D721Med (cell line): ENCODE data around the gene NSD1.

Experiments used
- DNase-seq: peaks from one replicate; pipeline ENCODE4 v3.0.0; 2011; ENCODE audit warnings: low spot score; ENCODE audit not compliant: insufficient read length
- FAIRE-seq: peaks from 2 replicates; lab custom pipeline; 2011; peaks lifted over from hg19 to GRCh38; lab: Jason Lieb, UNC
- CTCF ChIP-seq: IDR thresholded peaks from 2 replicates; pipeline ENCODE4 v1.5.1; 2012; ENCODE audit warnings: mild to moderate bottlenecking, control low read depth; ENCODE audit not compliant: insufficient read depth; ENCODE audit errors: missing control alignments

Gene NSD1

DNA sequence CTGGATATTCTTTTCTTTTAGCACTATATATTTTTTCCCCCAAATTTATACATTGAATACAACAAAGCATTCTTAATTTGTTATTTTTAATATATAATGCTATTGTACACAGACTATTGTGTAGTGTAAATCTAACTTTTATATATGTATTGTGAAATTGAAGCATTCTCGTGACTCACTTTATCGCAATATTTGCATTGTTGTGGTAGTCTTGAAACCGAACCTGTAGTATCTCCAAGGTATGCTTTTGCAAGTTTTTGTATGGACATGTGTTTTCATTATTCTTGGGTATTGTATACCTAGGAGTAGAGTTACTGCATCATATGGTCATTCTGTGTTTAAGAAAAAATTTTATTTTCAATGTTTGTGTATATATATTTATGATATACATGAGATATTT lies 49.6 kb downstream of the NSD1 start:
- DNase-seq: no peak
- TF ChIP-seq CTCF: no peak
- FAIRE-seq: no peak

DNA sequence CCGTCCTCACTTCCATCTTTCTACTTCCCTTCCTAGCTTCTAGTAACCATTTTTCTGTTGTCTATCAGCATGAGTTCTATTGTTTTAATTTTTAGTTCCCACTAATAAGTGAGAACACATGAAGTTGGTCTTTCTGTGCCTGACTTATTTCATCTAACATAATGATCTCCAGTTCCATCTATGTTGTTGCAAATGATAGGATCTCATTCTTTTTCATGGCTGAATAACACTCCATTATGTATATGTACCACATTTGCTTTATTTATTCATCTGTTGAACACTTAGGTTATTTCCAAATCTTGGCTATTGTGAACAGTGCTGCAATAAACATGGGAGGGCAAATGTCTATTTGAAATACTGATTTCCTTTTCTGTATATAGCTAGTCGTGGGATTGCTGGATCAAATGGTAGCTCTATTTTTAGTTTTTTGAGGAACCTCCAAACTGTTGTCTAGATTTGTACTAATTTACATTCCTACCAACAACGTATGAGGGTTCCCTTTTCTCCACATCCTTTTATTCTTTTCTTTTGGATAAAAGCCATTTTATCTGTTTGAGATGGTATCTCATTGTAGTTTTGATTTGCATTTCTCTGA lies 50.3 kb downstream of the NSD1 start:
- no peak for TF ChIP-seq CTCF
- FAIRE-seq (no peak), DNase-seq (no peak)

GRCh38 chr5:177185993-177186392 lies 52.4 kb downstream of the NSD1 start:
- DNase-seq (no peak), FAIRE-seq (no peak)
- TF ChIP-seq CTCF: no peak

DNA sequence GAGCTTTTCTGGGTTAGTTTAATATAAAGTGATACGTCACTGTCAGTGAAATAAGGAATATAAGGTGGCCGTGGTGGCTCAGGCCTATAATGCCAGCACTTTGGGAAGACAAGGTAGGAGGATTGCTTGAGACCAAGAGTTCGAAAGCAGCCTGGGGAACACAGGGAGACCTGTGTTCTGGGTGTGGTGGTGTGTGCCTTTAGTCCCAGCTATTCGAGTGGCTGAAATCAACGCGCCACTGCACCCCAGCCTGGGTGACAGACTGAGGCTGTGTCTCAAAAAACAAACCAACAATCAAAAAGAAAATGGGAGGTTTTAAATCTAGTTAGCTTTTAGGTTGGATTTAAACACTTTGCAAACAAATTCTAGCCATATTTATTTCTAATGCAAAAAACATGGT lies 53.1 kb downstream of the NSD1 start:
- FAIRE-seq (no peak), DNase-seq (no peak)
- TF ChIP-seq CTCF: no peak

DNA sequence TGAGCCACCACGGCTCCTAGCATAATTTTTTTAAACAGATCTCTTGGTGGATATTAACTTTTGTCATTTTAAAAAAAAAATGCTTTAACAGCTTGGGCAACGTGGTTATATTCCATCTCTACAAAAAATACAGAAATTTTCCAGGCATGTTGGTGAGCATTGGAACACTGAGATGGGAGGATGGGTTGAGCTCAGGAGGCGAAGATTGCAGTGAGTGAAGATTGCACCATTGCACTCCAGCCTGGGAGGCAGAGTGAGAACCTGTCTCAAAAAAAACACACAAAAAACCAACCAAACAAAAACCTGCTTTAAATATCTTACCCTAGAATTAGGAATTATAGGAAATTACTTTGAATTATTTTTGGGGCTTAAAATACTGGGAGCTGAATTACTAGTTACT lies 55.2 kb downstream of the NSD1 start:
- DNase-seq (no peak), FAIRE-seq (no peak)
- TF ChIP-seq CTCF: no peak

GRCh38 chr5:177189416-177189815 lies 55.8 kb downstream of the NSD1 start:
- TF ChIP-seq CTCF: no peak
- no peak for DNase-seq
- FAIRE-seq: no peak

DNA sequence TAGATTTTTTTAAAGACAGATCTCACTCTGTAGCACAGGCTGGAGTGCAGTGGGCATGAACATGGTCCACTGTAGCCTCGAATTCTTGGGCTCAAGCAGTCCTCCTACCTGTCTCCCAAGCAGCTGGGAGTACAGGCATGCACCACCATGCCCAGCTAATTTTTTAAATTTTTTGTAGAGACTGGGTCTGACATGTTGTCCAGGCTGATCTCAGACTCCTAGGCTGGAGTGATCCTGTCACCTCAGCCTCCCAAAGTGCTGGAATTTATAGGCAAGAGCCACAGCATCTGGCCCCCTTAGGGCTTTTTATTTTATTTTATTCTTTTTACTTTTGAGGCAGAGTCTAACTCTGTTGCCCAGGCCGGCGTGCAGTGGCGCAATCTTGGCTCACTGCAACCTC lies 56.4 kb downstream of the NSD1 start:
- TF ChIP-seq CTCF: no peak
- DNase-seq: no peak
- FAIRE-seq: no peak
